Effector CD4-positive, alpha-beta T cell (primary cell): ENCODE measurements around the gene WNT2.
"Not testable (repeated sequence)": the region's sequence is repeated elsewhere in the genome, so short reads cannot be mapped to it uniquely, and the experiment has no call there.

Source experiments
- DNase-seq: peaks from one replicate; pipeline ENCODE4 v3.0.0-alpha.2; 2020

Gene WNT2

DNA sequence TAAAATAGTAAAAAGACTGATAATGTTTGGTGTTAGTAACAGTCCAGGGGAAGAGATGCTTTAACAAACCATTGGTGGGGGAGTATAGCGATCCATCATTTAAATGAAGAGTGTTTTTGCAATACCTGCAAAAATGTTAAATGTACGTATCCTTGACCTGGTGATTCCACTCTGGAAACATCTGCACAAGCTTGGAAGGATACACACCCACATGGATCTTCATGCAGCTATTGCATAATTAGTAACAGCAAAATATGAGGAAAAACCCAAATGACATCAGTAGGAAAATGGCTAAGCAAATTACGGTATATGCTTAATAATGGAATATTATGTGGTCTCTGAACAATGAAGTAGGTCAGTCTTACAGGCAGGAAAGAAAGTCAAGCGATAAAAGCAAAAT, 20.5 kb downstream of the WNT2 start:
- no peak for DNase-seq

GRCh38 chr7:117300506-117300905, 22.4 kb downstream of the WNT2 start:
- DNase-seq = not testable (repeated sequence)

DNA sequence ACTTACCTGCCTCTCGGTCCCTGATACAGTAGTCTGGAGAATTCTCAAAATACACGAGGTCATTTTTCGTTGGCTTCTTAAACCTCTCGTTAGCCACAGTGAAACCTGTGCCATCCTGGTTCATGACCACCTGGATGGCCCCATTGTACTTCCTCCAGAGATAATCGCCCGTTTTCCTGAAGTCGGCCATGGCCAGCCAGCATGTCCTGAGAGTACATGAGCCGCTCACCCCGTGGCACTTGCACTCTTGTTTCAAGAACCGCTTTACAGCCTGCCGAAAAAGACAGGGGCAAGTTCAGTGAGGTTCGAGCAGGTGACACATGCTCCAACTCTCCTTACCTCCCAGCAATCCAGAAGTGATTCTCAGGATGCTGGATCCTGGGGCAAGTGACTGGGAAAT, 25.3 kb downstream of the WNT2 start:
- DNase-seq = no peak

GRCh38 chr7:117296066-117296465, 26.8 kb downstream of the WNT2 start:
- no peak for DNase-seq

DNA sequence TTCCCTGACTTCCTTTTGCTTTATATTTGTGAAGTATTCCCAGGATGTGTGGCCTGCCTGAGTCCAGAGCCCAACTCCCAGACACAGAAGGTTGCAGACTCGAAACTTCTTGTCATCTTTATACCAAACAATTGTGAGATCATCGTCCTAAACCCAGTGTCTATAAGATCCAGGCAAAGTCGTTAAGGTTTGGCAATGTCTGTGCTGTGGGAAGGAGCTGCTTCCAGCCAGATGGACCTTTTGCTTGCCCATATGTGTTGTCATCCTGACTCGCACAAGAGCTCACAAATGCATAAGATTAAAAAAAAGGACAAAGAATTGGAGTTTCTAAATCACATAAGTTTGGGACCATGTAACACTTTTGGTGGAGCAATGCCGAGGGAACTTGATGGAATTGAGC, 37.0 kb downstream of the WNT2 start:
- no peak for DNase-seq

DNA sequence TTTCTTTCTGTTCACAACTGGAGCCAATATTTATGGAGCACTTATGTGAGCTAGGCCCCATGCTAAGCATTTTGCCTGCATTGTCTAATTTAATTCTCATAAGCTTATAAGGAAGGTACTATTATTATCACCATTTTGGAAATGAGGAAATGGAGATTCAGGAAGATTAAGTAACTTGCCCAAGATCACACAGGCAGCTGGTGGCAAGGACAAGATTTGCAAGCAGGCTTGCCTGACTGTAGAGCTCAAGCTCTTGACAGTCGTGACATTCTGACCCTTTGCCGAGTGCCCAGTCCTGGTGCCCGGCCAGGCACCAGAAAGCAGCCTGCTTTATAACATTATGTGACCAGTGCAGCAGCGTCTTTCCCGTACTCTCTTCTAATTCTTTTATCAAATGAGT, 38.2 kb downstream of the WNT2 start:
- DNase-seq = no peak

- no peak for DNase-seq
Observed at GRCh38 chr7:117283779-117284178, 39.1 kb downstream of the WNT2 start.

GRCh38 chr7:117283371-117283770, 39.5 kb downstream of the WNT2 start:
- DNase-seq = no peak

DNA sequence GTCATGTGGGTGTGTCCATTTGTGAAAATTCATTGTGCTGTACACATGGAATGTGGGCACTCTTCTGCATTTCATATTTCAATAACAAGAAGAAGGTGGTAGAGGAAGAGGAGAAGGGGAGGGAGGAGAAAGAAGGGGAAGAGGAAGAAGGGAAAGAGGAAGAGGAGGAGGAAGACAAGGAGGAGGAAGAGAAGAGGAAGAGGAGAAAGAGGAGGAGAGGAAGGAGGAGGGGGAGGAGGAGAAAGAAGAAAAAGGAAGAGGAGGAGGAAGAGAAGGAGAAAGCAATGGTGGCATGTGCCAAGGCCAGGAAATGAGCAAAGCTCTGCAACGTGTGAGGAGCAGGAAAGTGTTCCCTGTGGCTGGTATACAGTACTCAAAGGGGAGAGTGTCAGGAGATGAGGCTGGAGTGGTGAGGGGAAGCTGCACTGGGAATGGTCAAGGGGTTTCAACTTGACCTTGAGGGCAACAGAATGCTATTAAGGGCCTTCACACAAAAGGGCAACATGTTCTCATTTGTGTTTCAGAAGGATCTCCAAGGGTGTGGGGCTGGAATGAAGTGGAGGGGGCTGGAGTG, 40.5 kb downstream of the WNT2 start:
- no peak for DNase-seq

DNA sequence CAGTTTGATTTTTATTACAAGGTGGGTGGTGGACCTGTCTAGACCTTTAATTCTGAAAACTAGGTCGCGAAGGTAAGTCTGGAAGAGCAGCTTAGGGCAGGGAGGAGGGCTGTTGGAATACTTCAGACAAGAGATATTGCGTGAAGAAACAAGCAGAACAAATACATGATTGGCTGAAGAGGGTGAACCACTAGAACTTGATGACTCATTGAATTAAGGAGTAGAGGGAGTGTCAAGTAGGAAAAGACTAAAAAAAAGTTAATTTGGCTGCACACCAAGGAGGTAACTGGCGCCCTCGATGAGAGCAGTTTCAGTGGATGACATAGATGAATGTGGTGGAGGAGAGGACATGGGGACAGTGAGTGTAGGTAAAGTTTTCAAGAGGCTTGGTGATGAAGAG, 41.3 kb downstream of the WNT2 start:
- DNase-seq = no peak

- no peak for DNase-seq
Observed at GRCh38 chr7:117279931-117280557, 42.8 kb downstream of the WNT2 start.

DNA sequence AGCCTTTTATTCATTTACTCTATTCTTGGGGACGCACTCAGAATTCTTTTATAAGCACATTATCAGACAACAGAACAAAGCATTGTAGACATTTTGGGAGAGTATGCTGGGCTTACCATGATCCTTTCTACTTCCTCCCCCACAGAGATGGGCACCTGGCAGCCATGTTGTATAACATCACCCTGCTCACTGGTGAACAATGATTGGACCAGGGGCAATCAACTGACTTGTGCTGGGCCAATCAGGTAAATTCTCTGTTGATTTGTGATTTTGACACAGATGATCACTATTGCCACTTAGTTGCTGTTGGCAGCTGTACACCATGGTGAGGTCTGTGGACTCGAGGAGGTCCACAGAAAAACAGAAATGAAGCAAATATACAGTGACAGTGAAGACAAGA, 43.7 kb downstream of the WNT2 start:
- DNase-seq = no peak

DNA sequence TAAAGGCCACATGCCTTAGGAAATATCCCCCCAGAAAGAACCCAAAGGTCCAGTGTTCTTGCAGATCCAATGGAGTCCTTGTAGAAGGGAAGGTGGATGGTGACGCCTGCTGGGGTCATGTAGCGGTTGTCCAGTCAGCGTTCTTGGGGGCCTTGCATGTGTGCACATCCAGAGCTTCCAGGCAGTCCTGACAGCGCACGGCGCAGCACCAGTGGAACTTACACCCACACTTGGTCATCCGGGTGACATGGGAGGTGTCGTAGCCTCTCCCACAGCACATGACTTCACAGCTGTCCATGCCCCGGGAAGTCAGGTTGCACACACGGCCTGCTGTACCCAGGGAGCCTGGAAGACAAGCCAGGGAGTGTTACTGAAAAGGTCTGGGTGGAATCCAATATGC, 44.8 kb downstream of the WNT2 start:
- DNase-seq = no peak

- DNase-seq = no peak
Observed at GRCh38 chr7:117277576-117277975, 45.3 kb downstream of the WNT2 start.

DNA sequence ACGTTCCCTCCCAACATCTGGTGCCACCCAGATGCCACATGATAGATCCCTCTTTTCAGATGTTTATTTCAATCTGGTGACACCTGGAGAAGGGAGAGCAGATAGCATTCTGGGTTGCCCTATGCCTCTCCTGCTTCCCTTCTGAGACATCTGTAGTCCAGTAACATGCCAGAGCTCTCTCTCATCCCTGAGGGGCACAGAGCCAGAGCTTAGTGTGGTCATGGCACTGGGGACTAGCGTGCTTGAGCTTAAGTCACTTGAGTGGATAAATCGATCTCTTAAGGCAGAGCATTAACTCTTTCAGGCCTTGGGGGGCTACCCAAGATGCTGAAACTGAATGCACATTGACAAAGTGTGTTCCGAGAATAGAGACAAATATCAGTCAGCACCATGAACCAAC, 47.9 kb downstream of the WNT2 start:
- no peak for DNase-seq

GRCh38 chr7:117273814-117274225, 49.0 kb downstream of the WNT2 start:
- DNase-seq = no peak

DNA sequence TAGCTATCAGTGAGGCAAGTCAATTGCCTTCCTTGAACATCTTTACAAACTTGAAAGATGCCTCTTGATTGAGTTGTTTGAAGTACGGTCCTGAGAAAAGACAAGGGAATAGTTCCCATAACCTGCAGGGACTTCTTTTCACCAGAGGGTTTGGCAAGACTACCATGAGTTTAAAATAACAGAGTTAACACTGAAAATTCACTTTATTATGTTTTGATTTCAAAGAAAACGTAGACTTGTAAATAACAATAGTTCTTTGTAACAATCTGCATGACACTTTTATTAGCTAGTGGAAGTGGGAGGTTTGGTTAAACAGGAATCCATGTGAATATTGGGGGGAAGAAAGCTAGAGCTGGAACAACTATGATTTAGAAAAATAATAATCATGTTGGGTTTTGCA, 49.5 kb downstream of the WNT2 start:
- DNase-seq = no peak

DNA sequence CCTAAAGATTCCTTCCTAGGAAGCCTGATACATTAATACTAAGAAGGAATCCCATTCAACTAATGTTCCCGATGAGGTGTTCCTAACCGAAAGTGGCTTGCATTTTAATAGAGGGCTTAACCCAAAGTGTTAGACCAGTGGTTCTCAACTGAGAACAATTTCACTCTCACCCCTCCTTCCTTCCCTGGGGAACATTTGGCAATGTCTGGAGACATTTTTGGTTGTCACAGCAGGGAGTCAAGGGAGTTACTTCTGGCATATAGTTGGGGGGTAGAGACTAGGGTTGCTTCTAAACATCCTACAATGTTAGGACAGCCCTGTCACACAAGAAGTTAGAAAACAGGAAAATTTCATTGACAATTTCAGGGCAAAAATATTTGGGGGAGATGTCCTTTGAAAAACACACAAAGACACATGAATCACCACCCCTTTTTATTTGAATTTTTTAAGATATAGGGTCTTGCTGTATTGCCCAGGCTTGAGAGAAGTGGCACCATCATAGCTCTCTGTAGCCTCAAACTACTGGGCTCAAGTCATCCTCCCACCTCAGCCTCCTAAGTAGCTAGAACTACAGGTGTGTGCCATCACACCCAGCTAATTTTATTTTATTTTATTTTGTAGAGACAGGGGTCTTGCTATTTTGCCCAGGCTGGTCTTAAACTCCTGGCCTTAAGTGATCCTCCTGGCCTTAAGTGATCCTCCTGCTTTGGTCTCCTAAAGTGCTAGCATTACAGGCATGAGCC, 50.7 kb downstream of the WNT2 start:
- no peak for DNase-seq

GRCh38 chr7:117271566-117271965, 51.3 kb downstream of the WNT2 start:
- DNase-seq = no peak

- DNase-seq = no peak
Observed at GRCh38 chr7:117270371-117270770, 52.5 kb downstream of the WNT2 start.

DNA sequence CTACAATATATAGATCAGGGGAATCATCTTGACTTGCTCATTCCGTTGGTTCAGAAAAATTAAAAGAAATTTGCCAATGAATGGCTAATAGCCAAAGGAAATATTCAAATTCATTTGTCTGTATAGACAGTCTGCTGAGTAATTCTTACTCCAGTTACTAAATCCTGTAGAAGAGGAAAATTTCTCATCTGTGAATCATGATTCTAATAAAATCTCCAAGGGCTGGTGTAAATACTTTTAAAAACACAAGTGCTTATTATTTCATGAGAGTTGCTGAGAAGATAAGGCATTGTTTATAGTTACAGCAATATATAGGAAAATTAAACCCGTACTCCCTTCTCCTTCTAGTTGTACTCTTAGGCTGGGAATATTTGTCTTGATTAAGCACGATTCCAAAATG, 53.0 kb downstream of the WNT2 start:
- no peak for DNase-seq

GRCh38 chr7:117269417-117269816, 53.4 kb downstream of the WNT2 start:
- DNase-seq = no peak

DNA sequence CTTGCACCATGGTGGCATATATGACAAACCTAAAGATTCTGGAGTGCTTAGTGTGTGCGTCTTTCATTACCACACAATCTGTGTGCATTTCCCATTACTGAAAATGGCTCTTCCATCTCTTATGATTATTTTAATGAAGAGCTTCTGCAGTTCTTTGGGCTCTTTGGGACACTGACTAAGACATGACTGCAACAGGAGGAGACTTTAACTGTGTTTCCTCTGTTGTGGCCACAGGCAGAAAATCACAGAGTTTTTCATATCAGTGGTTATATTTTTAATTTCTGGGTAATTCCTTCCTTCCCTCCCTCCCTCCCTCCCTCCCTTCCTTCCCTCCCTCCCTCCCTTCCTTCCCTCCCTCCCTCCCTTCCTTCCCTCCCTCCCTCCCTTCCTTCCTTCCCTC, 58.1 kb downstream of the WNT2 start:
- DNase-seq = no peak

- no peak for DNase-seq
Observed at GRCh38 chr7:117262546-117262945, 60.3 kb downstream of the WNT2 start.

- DNase-seq = no peak
Observed at GRCh38 chr7:117259615-117260014, 63.2 kb downstream of the WNT2 start.
